Liver (tissue), 9 donors: ENCODE results near the gene CD6. TPM values are rescaled to one million over a fixed set of nuclear protein-coding genes. Genes with fewer than 3 reads are reported as not detected.

Experiments used
- DNase-seq: peaks from one replicate; pipeline ENCODE4 v3.0.0-alpha.2; 2017; ENCODE audit warnings: low spot score
- H3K27ac ChIP-seq, 2 donors: one replicate each; pipeline ENCODE4 v1.7.0; 2013; ENCODE audit warnings: inconsistent platforms in 2 of 2, low read length in 2 of 2, control low read depth in 1 of 2, low read depth in 1 of 2, mild to moderate bottlenecking in 1 of 2
- H3K27me3 ChIP-seq, 4 donors: one replicate each; pipeline versions ENCODE4 v1.6.1 to v1.7.0; 2013; ENCODE audit warnings: low read length in 3 of 4, inconsistent platforms in 1 of 4, mild to moderate bottlenecking in 1 of 4, moderate library complexity in 1 of 4; ENCODE audit not compliant: control insufficient read depth in 4 of 4, insufficient read depth in 4 of 4
- H3K36me3 ChIP-seq, 4 donors: one replicate each; pipeline versions ENCODE4 v1.6.1 to v1.7.0; 2013; ENCODE audit warnings: low read length in 3 of 4, mild to moderate bottlenecking in 3 of 4, low read depth in 1 of 4, moderate library complexity in 1 of 4; ENCODE audit not compliant: control insufficient read depth in 4 of 4, insufficient read depth in 3 of 4
- H3K4me1 ChIP-seq, 4 donors: one replicate each; pipeline versions ENCODE4 v1.6.1 to v1.7.0; 2013; ENCODE audit warnings: low read length in 3 of 4, mild to moderate bottlenecking in 3 of 4, moderate library complexity in 1 of 4; ENCODE audit not compliant: control insufficient read depth in 4 of 4, insufficient read depth in 4 of 4
- H3K4me3 ChIP-seq, 3 donors: one replicate each; pipeline versions ENCODE4 v1.6.1 to v1.7.0; 2013; ENCODE audit warnings: low read length in 3 of 3, control low read depth in 1 of 3, low read depth in 1 of 3, mild to moderate bottlenecking in 1 of 3
- H3K9ac ChIP-seq, 2 donors: one replicate each; pipeline ENCODE4 v1.7.0; 2013; ENCODE audit warnings: low read length in 2 of 2, mild to moderate bottlenecking in 2 of 2, moderate library complexity in 2 of 2, control low read depth in 1 of 2, low read depth in 1 of 2
- H3K9me3 ChIP-seq, 4 donors: one replicate each; pipeline versions ENCODE4 v1.6.1 to v1.7.0; 2013; ENCODE audit warnings: low read length in 3 of 4; ENCODE audit not compliant: control insufficient read depth in 4 of 4
- EGR1 ChIP-seq, 2 donors: IDR thresholded peaks; 2 replicates each; pipeline ENCODE4 v1.6.1; 2016 to 2018; ENCODE audit warnings: antibody characterized with exemption in 2 of 2, low read depth in 2 of 2
- FOXA1 ChIP-seq: IDR thresholded peaks from 2 replicates; pipeline ENCODE4 v1.6.1; 2016; ENCODE audit warnings: antibody characterized with exemption
- FOXA2 ChIP-seq: IDR thresholded peaks from 2 replicates; pipeline ENCODE4 v1.6.1; 2016; ENCODE audit warnings: antibody characterized with exemption
- GABPA ChIP-seq, 2 donors: IDR thresholded peaks in 1 of 2; conservative IDR thresholded peaks in 1 of 2; 2 replicates each; pipeline ENCODE4 v1.6.1; 2016; ENCODE audit warnings: antibody characterized with exemption in 2 of 2, mild to moderate bottlenecking in 1 of 2, moderate library complexity in 1 of 2
- HNF4A ChIP-seq, 2 donors: conservative IDR thresholded peaks; 2 replicates each; pipeline ENCODE4 v1.6.1; 2016; ENCODE audit warnings: antibody characterized with exemption in 2 of 2, mild to moderate bottlenecking in 2 of 2
- HNF4G ChIP-seq: IDR thresholded peaks from 2 replicates; pipeline ENCODE4 v1.6.1; 2016; ENCODE audit warnings: antibody characterized with exemption
- JUND ChIP-seq, 2 donors: IDR thresholded peaks; 2 replicates each; pipeline ENCODE4 v1.6.1; 2016; ENCODE audit warnings: antibody characterized with exemption in 2 of 2
- RAD21 ChIP-seq, 2 donors: IDR thresholded peaks; 2 replicates each; pipeline ENCODE4 v1.6.1; 2016; ENCODE audit warnings: antibody characterized with exemption in 2 of 2, mild to moderate bottlenecking in 2 of 2
- RXRA ChIP-seq, 2 donors: IDR thresholded peaks; 2 replicates each; pipeline ENCODE4 v1.6.1; 2017 to 2018; ENCODE audit warnings: antibody characterized with exemption in 2 of 2, mild to moderate bottlenecking in 1 of 2
- SP1 ChIP-seq: IDR thresholded peaks from 2 replicates; pipeline ENCODE4 v1.6.1; 2018; ENCODE audit warnings: antibody characterized with exemption, mild to moderate bottlenecking
- TAF1 ChIP-seq: conservative IDR thresholded peaks from 2 replicates; pipeline ENCODE4 v1.6.1; 2016; ENCODE audit warnings: antibody characterized with exemption, mild to moderate bottlenecking
- YY1 ChIP-seq: IDR thresholded peaks from 2 replicates; pipeline ENCODE4 v1.6.1; 2016; ENCODE audit warnings: antibody characterized with exemption, mild to moderate bottlenecking
- ZBTB33 ChIP-seq: IDR thresholded peaks from 2 replicates; pipeline ENCODE4 v1.6.1; 2016; ENCODE audit warnings: antibody characterized with exemption
- WGBS: extraction: QIAGEN DNeasy Blood & Tissue Kit; methylation state at CpG from one replicate; pipeline ENCODE4 v1.1.7; 2013; 5-methylcytosine and 5-hydroxymethylcytosine counted together
- polyA plus RNA-seq, 2 donors: library from polyadenylated mRNA; stranded (reverse) in 1 of 2; unstranded in 1 of 2; fragments of 200-250 nt in 1 of 2; fragments of >200 nt in 1 of 2; fragmentation: Nextera tagmentation in 1 of 2; extraction: Ambion mirVana in 1 of 2; gene quantifications; one replicate each; pipeline versions ENCODE4 v1.2.1 to v1.2.3, GENCODE V29; 2013 to 2015
- total RNA-seq, 2 donors: library from RNA; depleted of rRNA; stranded (reverse); fragments of >200 nt; gene quantifications; one replicate each; pipeline ENCODE4 v1.2.3, GENCODE V29; 2014
- TF ChIP-seq, protein P1 (sequence below): IDR thresholded peaks from 2 replicates; pipeline ENCODE4 v1.6.1; 2016; ENCODE audit warnings: antibody characterized with exemption
- TF ChIP-seq, protein P2 (sequence below): IDR thresholded peaks from 2 replicates; pipeline ENCODE4 v1.6.1; 2016; ENCODE audit warnings: antibody characterized with exemption
- TF ChIP-seq, protein P3 (sequence below): IDR thresholded peaks from 2 replicates; pipeline ENCODE4 v1.6.1; 2016; ENCODE audit warnings: antibody characterized with exemption, mild to moderate bottlenecking
- donor health status: healthy.
- donor health status: healthy.
- donor health status: healthy.
- donor health status: healthy.
- donor health status: healthy.

Gene CD6
- total and polyA plus RNA-seq, 4 donors: 0.31 to 0.59 (median 0.45) TPM

- no peak for DNase-seq
- 82% methylated on average over 19 of the region's 19 CpGs for WGBS
- peaks cover 0 to 3% (median 0%) of the 10 kb centered on the region in 4 donors for H3K9me3 ChIP-seq
- H3K27ac ChIP-seq: no peak overlapping the region
- TF ChIP-seq FOXA2 (no peak), YY1 (no peak), FOXA1 (no peak), GABPA (IDR thresholded peaks at IDR 0.05 in 1 of 2, conservative IDR thresholded peaks at IDR 0.05 in 1 of 2) (no peak)
- TF ChIP-seq, protein P1, sequence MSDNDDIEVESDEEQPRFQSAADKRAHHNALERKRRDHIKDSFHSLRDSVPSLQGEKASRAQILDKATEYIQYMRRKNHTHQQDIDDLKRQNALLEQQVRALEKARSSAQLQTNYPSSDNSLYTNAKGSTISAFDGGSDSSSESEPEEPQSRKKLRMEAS: no peak
- no peak overlapping the region for H3K4me3 ChIP-seq
- no peaks in the 10 kb centered on the region for H3K36me3 ChIP-seq
- H3K27me3 ChIP-seq: peaks cover 0 to 3% (median 1%) of the 10 kb centered on the region in 4 donors
- no peak overlapping the region for H3K9ac ChIP-seq
- H3K4me1 ChIP-seq: no peaks in the 10 kb centered on the region
Observed at GRCh38 chr11:61019037-61019831, 47.8 kb downstream of the CD6 start.

DNA sequence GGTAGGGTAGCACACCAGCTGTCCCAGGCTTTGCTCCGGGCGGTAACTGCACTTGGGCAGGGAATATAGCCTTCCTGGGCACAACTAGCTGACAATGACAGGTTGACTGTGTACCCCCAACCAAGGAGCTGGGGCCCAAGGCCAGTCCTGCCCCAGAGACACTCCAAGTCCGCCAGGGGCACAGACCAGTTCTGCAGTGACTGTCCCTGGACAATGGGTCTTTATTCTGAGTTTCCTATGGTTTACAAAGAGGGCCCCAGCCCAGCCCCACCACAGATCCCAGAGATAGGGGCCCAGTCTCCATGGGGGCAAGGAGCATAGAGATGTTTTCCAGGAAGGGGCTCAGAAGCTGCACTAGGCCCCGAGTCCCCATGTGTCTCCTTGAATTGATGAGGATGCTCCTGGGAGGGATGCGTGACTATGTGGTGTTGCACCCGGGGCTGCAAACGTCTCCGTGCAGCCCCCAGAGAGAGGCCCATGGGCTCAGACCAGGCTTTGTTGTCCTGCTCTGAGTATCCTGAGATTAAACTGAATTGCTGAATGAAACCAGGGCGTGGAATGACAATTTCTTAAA lies 48.4 kb downstream of the CD6 start:
- no peak overlapping the region for H3K27ac ChIP-seq
- 87% methylated on average over 9 of the region's 9 CpGs for WGBS
- DNase-seq: no peak
- peaks cover 0 to 3% (median 0%) of the 10 kb centered on the region in 4 donors for H3K9me3 ChIP-seq
- H3K9ac ChIP-seq: no peak overlapping the region
- H3K4me1 ChIP-seq: no peaks in the 10 kb centered on the region
- TF ChIP-seq YY1: no peak
- TF ChIP-seq, protein P2, sequence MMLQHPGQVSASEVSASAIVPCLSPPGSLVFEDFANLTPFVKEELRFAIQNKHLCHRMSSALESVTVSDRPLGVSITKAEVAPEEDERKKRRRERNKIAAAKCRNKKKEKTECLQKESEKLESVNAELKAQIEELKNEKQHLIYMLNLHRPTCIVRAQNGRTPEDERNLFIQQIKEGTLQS: no peak
- TF ChIP-seq FOXA1: no peak
- TF ChIP-seq ZBTB33: no peak
- TF ChIP-seq HNF4A (conservative IDR thresholded peaks at IDR 0.05): no peak
- TF ChIP-seq EGR1 (IDR thresholded peaks at IDR 0.05; ENCODE audit: low read depth in 2 of 2): no peak
- TF ChIP-seq, protein P3, sequence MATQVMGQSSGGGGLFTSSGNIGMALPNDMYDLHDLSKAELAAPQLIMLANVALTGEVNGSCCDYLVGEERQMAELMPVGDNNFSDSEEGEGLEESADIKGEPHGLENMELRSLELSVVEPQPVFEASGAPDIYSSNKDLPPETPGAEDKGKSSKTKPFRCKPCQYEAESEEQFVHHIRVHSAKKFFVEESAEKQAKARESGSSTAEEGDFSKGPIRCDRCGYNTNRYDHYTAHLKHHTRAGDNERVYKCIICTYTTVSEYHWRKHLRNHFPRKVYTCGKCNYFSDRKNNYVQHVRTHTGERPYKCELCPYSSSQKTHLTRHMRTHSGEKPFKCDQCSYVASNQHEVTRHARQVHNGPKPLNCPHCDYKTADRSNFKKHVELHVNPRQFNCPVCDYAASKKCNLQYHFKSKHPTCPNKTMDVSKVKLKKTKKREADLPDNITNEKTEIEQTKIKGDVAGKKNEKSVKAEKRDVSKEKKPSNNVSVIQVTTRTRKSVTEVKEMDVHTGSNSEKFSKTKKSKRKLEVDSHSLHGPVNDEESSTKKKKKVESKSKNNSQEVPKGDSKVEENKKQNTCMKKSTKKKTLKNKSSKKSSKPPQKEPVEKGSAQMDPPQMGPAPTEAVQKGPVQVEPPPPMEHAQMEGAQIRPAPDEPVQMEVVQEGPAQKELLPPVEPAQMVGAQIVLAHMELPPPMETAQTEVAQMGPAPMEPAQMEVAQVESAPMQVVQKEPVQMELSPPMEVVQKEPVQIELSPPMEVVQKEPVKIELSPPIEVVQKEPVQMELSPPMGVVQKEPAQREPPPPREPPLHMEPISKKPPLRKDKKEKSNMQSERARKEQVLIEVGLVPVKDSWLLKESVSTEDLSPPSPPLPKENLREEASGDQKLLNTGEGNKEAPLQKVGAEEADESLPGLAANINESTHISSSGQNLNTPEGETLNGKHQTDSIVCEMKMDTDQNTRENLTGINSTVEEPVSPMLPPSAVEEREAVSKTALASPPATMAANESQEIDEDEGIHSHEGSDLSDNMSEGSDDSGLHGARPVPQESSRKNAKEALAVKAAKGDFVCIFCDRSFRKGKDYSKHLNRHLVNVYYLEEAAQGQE: no peak
- no peak for TF ChIP-seq HNF4G
- no peak for TF ChIP-seq SP1
- no peak for TF ChIP-seq RXRA (IDR thresholded peaks at IDR 0.05)
- TF ChIP-seq TAF1: no peak
- no peak for TF ChIP-seq JUND (IDR thresholded peaks at IDR 0.05)
- TF ChIP-seq GABPA (IDR thresholded peaks at IDR 0.05 in 1 of 2, conservative IDR thresholded peaks at IDR 0.05 in 1 of 2): no peak
- no peak for TF ChIP-seq RAD21 (IDR thresholded peaks at IDR 0.05)
- TF ChIP-seq FOXA2: no peak
- TF ChIP-seq, protein P1: no peak
- no peaks in the 10 kb centered on the region for H3K36me3 ChIP-seq
- peaks cover 0 to 3% (median 1%) of the 10 kb centered on the region in 4 donors for H3K27me3 ChIP-seq
- H3K4me3 ChIP-seq: no peak overlapping the region
